ENCODE results near the gene SLC6A17.

The SLC6A17 gene

DNA sequence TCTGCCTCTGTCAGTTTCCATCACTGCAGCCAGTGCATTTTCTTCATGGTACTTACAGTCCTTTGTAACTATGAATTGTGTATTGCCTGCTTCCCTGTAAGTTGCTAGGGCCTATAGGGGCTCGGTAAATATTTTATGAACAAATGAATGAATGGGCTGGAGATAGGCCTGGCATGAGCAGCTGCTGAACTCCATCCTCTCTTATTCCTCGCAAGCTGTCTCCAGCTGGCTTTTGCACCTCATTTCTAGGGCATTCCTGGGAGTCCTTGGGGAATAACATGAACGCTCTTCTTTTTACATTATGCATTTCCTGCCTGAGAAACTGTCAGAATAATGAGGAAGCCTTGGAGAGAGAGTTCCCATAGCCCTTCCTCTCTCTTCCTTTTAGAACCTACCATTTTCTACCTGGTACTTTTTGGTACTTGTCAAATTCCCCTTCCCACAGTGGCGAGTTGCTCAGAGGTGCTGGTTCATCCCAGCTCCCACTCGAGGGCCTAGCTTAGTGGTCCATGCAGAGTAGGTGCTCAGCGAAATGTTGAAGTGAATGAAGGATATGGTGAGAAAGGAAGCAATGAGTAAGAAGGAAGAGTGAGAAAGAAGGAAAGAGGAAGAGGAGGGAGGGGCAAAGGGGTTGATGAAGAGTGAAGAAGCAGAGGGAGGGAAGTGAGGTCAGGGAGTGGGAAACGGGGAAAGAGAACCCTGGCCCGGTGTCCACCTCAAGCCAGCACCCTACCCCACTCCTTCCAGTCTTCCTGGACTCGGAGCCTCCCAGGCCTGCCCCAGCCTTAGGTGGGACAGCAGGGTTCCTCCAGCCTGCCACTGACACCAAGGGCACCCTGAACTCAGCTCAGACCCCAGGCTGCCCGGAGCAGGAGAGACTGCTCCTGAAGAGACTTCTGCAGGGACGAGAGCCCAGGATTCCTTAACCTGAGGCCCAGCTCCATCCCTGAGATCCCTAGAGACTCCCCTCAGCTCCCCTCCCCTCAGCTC is 89.4 kb downstream of the SLC6A17 start:
- no peak for DNase-seq (ENCODE audit: low read depth, low spot score)

DNA sequence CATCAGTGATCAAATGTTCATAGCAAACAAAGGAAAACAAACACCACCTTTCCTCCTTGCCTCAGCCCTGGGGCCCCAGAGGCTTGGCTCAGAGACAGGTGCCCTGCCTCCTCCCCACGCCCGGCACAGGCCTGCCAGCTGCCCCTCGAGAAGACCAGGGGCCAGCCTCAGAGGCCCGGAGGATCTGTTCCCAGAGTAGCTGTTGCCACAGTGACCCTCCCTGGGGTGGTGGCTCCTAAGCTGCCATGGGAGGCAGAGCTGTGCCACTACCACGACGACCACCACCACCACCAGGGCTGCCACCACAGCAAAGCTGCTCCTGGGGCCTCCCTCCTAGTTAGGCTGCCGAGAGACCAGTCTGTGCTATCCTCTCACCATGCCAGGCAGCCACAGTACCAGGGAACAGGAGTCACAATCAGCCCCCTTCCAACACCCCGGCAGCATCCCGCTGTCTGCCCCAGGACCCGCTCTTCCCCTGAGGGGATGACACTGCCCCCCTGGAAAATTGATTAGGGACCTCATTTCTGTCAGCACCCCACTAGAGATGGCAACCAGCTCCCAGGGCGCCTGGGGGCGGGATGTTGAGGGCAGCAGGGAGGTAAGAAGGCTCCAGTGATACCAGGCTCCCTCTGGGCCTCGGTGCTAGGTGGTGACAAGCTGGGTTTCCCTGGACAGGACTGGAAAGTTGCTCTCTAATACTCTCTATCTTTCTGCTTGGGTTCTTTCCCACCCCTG is 90.3 kb downstream of the SLC6A17 start:
- no peak for DNase-seq (ENCODE audit: low read depth, low spot score)

DNA sequence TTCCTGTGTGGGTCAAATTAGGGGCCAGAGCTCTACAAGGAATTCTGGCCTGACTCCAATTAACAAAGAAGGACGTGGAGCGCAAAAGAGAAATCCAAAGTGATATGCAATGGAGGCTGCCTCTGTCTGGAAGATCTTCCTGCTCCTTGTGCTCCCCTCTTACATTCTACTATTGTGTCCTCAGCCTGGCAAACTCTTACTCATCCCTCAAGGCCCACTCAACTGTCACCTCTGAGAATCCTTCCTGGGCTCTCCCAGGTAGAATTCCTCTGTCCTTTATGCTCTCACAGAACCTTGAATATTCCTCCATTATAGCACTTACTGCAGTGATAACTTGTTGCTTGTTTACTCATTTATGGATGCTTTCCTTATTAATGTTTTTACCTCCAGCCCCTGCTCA is 91.2 kb downstream of the SLC6A17 start:
- DNase-seq (ENCODE audit: low read depth, low spot score), result no peak

DNA sequence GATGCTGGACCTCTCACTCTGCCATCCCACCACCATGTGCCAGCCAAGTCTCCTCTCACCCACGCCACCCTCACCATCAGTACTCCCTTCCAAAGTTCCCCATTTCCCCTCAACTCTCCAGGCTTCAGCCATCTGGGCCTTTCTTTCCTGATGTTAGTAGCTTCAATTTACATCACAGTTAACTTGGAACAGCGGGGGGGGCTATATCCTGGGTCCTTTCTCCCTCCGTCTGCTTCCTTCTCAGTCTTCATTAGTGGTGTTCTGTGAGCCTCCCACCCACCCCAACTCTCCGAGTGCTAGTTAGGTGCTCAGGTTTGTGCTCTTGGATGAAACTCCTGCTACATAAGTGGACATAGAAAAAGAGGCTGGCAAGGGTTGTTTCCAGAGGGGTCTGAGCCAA is 91.8 kb downstream of the SLC6A17 start:
- no peak for DNase-seq (ENCODE audit: low read depth, low spot score)

DNA sequence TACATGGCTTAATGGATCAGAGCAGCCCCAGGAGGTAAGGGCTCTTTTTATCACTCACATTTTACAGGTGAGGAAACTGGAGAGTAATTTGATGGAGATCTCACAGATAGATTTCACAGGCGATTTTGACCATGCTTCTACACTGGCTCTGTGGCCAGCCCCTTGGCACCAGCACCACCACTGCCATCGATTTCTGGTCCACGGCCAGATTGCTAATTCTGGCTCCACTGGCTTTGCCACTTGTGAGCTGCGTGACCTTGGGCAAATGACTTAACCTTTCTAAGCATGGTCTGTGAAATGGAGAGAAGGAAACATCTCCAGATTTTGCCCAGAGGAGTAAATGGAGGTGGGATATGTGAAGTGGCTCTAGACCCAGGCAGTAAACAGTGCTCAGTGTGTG is 92.4 kb downstream of the SLC6A17 start:
- DNase-seq (ENCODE audit: low read depth, low spot score), result no peak

DNA sequence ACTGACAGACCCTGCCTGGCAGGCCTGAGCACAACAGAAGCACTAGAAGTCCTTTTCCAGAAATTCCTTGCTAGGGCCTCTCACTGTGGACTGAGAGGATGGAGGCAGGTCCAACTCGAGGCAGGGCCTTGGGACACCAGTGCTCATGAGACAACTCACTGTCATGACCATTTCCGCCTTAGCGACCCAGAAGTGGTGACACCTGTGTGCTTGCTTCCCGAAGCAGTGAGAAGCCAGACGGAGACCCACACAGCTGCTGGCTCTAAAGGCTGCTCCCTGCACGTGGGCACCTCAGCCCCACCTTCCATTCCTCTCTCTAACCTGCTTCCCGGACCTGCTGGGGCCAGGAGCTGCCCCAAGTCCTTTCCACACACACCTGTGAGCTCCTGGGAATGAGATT is 92.9 kb downstream of the SLC6A17 start:
- DNase-seq (ENCODE audit: low read depth, low spot score), result no peak

DNA sequence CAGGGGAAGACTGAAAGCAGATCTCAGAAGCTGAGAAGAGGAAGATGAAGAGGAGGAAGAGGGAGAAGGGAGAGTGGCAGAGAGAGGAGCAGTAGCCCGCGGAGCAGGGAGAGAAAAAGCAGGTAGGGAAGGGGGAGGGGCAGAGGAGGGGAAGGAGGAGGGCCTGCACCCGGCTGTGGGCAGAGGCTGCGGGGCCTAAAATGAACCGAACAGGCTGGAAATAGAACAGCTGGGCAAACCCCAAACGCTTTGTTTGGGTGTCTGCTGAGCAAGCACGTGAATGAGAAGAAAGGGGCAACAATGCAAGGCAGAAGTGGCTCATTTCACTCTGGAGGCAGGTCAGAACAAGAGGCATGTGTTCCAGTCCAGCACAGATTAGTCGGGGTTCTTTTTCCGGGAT is 93.3 kb downstream of the SLC6A17 start:
- no peak for DNase-seq (ENCODE audit: low read depth, low spot score)

DNA sequence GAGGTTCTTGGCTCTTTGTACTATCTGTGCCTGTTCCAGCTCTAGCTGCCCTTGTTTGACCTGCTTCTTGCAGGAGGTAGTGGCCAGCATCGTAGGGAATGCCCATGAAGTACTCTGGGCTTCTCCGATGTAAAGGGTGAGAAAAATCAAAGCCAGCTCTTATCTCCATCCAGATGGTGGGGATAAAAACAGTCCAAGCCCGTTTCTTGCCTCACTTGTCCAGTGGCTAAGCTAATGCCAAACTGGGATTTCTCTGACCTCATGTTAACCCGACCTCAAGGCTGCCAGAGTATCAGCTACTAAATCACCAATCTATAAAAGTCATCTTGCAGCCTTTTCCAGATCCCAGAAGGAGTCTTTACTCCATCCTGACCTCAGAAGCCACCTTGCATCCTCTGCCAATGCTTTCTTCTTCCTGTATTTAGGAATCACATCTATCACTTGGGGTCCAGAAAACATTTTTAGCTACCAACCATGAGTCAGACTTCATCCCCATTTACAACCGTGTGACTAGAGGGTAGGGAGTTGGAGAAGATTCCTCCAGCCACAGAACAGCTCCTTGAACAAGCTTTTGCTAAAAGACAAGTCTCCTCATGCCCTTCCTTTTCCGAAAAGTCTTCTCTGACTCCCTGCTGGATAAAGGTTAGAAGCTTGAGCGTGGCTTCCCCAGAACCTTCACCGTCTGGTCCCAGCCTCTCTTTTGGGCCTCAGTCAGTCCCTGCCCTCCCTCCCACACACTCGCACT is 95.8 kb downstream of the SLC6A17 start:
- no peak for DNase-seq (ENCODE audit: low read depth, low spot score)

DNA sequence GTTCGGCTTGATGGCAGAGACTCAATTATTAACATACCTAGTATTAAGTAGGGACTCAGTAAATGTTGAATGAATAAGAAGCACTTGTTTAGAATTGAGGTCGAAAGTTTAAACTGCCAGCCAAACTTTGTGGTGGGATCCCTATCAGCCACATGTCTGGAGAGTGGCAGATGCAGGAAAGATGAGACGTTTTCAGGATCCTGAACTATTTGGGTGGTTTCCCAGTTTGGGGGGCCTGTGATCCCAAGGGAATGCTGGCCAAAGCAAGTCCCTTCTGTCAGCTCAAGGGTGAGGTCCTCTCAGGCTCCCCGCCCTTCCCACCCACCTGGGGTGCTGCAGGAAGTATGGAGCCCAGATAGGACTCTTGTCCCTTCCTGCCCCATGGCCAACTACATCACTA is 98.5 kb downstream of the SLC6A17 start:
- no peak for DNase-seq (ENCODE audit: low read depth, low spot score)

DNA sequence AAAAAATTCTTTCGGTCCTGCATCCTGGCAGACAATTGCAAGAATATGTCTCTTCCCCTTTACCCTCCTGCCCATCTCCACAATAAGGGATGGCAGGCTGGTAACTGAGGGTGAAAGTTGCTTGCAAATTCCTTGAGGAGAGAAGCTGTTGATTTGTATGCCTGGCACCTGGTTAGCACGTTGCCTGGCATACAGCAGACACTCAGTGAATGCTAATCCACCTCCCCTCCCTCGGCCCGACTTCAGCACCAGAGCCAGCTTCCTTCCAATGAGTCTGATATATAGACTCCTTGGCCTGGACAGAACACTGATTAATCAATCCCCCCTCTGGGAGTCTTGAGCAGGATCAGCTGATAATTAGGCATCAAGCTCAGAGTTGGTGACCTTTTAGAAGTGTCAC is 99.0 kb downstream of the SLC6A17 start:
- no peak for DNase-seq (ENCODE audit: low read depth, low spot score)

DNA sequence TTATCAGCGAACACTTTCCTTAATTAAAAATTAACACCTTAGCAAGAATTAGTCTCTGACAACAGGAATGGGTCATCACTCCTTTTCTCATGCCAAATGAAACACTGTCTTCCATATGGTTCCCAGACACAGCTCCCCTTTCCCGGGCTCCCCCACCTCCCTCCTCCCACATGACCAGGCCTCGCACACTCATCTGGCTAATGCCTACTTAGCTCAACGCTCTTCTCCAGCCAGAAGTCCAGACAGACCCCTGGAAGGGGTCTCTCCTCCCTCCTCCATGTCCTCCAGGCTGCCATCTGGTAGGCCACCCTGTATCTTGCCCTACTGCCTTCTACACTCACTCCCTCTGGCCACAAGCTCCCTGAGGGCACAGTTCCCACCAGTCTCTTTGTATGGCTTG is 99.7 kb downstream of the SLC6A17 start:
- no peak for DNase-seq (ENCODE audit: low read depth, low spot score)

DNA sequence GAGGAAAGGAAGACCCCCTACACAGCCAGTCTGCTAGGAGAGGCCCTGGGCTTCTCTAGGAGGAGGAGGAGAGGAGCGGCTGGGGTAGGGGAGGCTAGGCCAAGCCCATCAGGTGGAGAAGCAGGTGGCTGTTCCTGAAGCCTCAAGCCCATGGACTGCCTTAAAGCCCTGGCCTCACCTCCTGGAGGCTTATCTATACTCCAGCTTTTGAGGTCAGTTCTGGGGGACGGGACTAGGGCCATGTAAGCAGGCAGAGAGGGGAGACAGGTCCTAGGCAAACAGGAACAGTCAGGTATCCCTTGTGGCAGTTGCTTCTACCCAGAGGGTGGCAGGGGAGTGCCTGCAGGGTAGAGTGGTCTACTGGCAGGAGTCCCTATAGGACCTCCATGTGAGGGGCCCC is 100.5 kb downstream of the SLC6A17 start:
- no peak for DNase-seq (ENCODE audit: low read depth, low spot score)

All from brain pericyte (primary cell).